ENCODE results near the gene TMEM229B. TPM values are rescaled to one million over a fixed set of nuclear protein-coding genes. Genes with fewer than 3 reads are reported as not detected.

The TMEM229B gene
- total RNA-seq, 1 experiment from 2014 or later, result 1.6 TPM

- no peak for DNase-seq
- Histone ChIP-seq H2AFZ (no peak overlapping the region), H3K36me3 (ENCODE audit: low read depth) (no peaks in the 10 kb centered on the region), H3K4me3 (no peak overlapping the region), H4K20me1 (ENCODE audit: insufficient read depth) (no peaks in the 10 kb centered on the region), H3K9me2 (ENCODE audit: insufficient read depth) (no peaks in the 10 kb centered on the region), H3K4me2 (no peak overlapping the region), H3K27me3 (ENCODE audit: insufficient read depth, low read depth) (no peaks in the 10 kb centered on the region), H3F3A (ENCODE audit: insufficient read depth, low read depth) (no peaks in the 10 kb centered on the region), H3K79me2 (ENCODE audit: low read depth) (no peaks in the 10 kb centered on the region), H3K9me3 (ENCODE audit: insufficient read depth, low read depth) (no peaks in the 10 kb centered on the region), H3K4me1 (replicated peaks; ENCODE audit: insufficient read depth) (no peaks in the 10 kb centered on the region), H3K27ac (no peak overlapping the region)
- intact Hi-C loops (cut with micrococcal nuclease; ENCODE audit: unreplicated experiment), result no loop called here
- ChIA-PET POLR2A (ENCODE audit: unreplicated experiment) (no interaction called here), CTCF (no interaction called here)
- BruUV-seq (replicated peaks), result no TSS peak
- no peak for TF ChIP-seq EZH2 (IDR thresholded peaks at IDR 0.05; ENCODE audit: low read depth)
Observed at GRCh38 chr14:67469954-67470353, 18.6 kb downstream of the TMEM229B start.

GRCh38 chr14:67468378-67468730 lies 20.2 kb downstream of the TMEM229B start:
- H4K20me1 ChIP-seq (ENCODE audit: insufficient read depth), result no peaks in the 10 kb centered on the region
- no TSS peak for BruUV-seq (replicated peaks)
- POLR2A ChIA-PET (ENCODE audit: unreplicated experiment), result interaction anchor here (0.5 kb wide), 1 partner anchor 25 kb away, joined by 5 read pairs; no protein-coding TSS in a partner anchor
- no peaks in the 10 kb centered on the region for H3K79me2 ChIP-seq (ENCODE audit: low read depth)
- H3K9me3 ChIP-seq (ENCODE audit: insufficient read depth, low read depth), result no peaks in the 10 kb centered on the region
- CTCF ChIA-PET, result no interaction called here
- no peak overlapping the region for H3K4me3 ChIP-seq
- no peaks in the 10 kb centered on the region for H3K4me1 ChIP-seq (replicated peaks; ENCODE audit: insufficient read depth)
- no peak for DNase-seq
- no peaks in the 10 kb centered on the region for H3K27me3 ChIP-seq (ENCODE audit: insufficient read depth, low read depth)
- intact Hi-C loops (cut with micrococcal nuclease; ENCODE audit: unreplicated experiment), result no loop called here
- H3K36me3 ChIP-seq (ENCODE audit: low read depth), result no peaks in the 10 kb centered on the region
- no peak overlapping the region for H3K27ac ChIP-seq
- H3K9me2 ChIP-seq (ENCODE audit: insufficient read depth), result no peaks in the 10 kb centered on the region
- no peak for TF ChIP-seq EZH2 (IDR thresholded peaks at IDR 0.05; ENCODE audit: low read depth)
- TF ChIP-seq CTCF (conservative IDR thresholded peaks at IDR 0.05), result no peak
- no peak overlapping the region for H3K4me2 ChIP-seq
- H2AFZ ChIP-seq, result no peak overlapping the region
- no peaks in the 10 kb centered on the region for H3F3A ChIP-seq (ENCODE audit: insufficient read depth, low read depth)

GRCh38 chr14:67467134-67467533 lies 21.4 kb downstream of the TMEM229B start:
- Histone ChIP-seq H4K20me1 (ENCODE audit: insufficient read depth) (no peaks in the 10 kb centered on the region), H3K9me3 (ENCODE audit: insufficient read depth, low read depth) (no peaks in the 10 kb centered on the region), H3K27me3 (ENCODE audit: insufficient read depth, low read depth) (no peaks in the 10 kb centered on the region), H3K4me2 (no peak overlapping the region), H3K36me3 (ENCODE audit: low read depth) (no peaks in the 10 kb centered on the region), H3K27ac (no peak overlapping the region), H3K9me2 (ENCODE audit: insufficient read depth) (no peaks in the 10 kb centered on the region), H3K4me1 (replicated peaks; ENCODE audit: insufficient read depth) (peaks cover under 1% of the 10 kb centered on the region; the same call in 1 of the 2 replicates), H2AFZ (no peak overlapping the region), H3K79me2 (ENCODE audit: low read depth) (no peaks in the 10 kb centered on the region), H3K4me3 (no peak overlapping the region), H3F3A (ENCODE audit: insufficient read depth, low read depth) (no peaks in the 10 kb centered on the region)
- DNase-seq, result no peak
- ChIA-PET CTCF (interaction anchor here (0.6 to 1.0 kb wide), 3 partner anchors 23 to 60 kb away, joined by 3 to 4 read pairs (median 3); no protein-coding TSS in a partner anchor), POLR2A (ENCODE audit: unreplicated experiment) (no interaction called here)
- intact Hi-C loops (cut with micrococcal nuclease; ENCODE audit: unreplicated experiment), result no loop called here
- TF ChIP-seq EZH2 (IDR thresholded peaks at IDR 0.05; ENCODE audit: low read depth) (no peak), CTCF (conservative IDR thresholded peaks at IDR 0.05) (no peak)
- BruUV-seq (replicated peaks), result no TSS peak

GRCh38 chr14:67464879-67465278 lies 23.6 kb downstream of the TMEM229B start:
- Histone ChIP-seq H2AFZ (no peak overlapping the region), H3K79me2 (ENCODE audit: low read depth) (no peaks in the 10 kb centered on the region), H3K27me3 (ENCODE audit: insufficient read depth, low read depth) (no peaks in the 10 kb centered on the region), H3K4me3 (no peak overlapping the region), H3K4me1 (replicated peaks; ENCODE audit: insufficient read depth) (peaks cover 15% of the 10 kb centered on the region), H3F3A (ENCODE audit: insufficient read depth, low read depth) (peaks cover 8% of the 10 kb centered on the region; the same call in 1 of the 2 replicates), H3K27ac (no peak overlapping the region), H3K36me3 (ENCODE audit: low read depth) (no peaks in the 10 kb centered on the region), H3K9me3 (ENCODE audit: insufficient read depth, low read depth) (no peaks in the 10 kb centered on the region), H4K20me1 (ENCODE audit: insufficient read depth) (no peaks in the 10 kb centered on the region), H3K9me2 (ENCODE audit: insufficient read depth) (no peaks in the 10 kb centered on the region), H3K4me2 (no peak overlapping the region)
- no peak for DNase-seq
- ChIA-PET CTCF (no interaction called here), POLR2A (ENCODE audit: unreplicated experiment) (no interaction called here)
- BruUV-seq (replicated peaks), result no TSS peak
- intact Hi-C loops (cut with micrococcal nuclease; ENCODE audit: unreplicated experiment), result no loop called here
- TF ChIP-seq CTCF (conservative IDR thresholded peaks at IDR 0.05) (no peak), EZH2 (IDR thresholded peaks at IDR 0.05; ENCODE audit: low read depth) (no peak)
